DND-41 (cell line): ENCODE results near the gene SP140L.
A peak's percentile ranks its signal among the peaks of the same experiment; 100 is the strongest.

Experiments used
- ATAC-seq: fragments of 200-7000 bp; cut with Tn5 transposase; 3 replicates; pipeline ENCODE4 v1.9.1; 2021; ENCODE audit warnings: low read depth; ENCODE audit not compliant: insufficient read depth
- DNase-seq: peaks from one replicate; pipeline ENCODE4 v3.0.0-alpha.2; 2020
- H2AFZ ChIP-seq: 2 replicates; pipeline ENCODE4 v1.6.0; 2012; ENCODE audit warnings: low read depth, low read length
- H3K27ac ChIP-seq: 2 replicates; pipeline ENCODE4 v1.5.1; 2012; ENCODE audit warnings: low read length, inconsistent platforms
- H3K27me3 ChIP-seq: fragments of 200-600 bp; sonication (generic); 2 replicates; pipeline ENCODE4 v1.6.0; 2012; ENCODE audit warnings: low read length, mild to moderate bottlenecking, inconsistent platforms; ENCODE audit not compliant: insufficient read depth, poor library complexity
- H3K36me3 ChIP-seq: 2 replicates; pipeline ENCODE4 v1.5.1; 2012; ENCODE audit warnings: low read length, inconsistent platforms; ENCODE audit not compliant: insufficient read depth
- H3K4me1 ChIP-seq: 2 replicates; pipeline ENCODE4 v1.5.1; 2012; ENCODE audit warnings: mild to moderate bottlenecking, low read length; ENCODE audit not compliant: insufficient read depth
- H3K4me2 ChIP-seq: 2 replicates; pipeline ENCODE4 v1.6.0; 2012; ENCODE audit warnings: mild to moderate bottlenecking, moderate library complexity, low read length, inconsistent platforms; ENCODE audit not compliant: insufficient read depth
- H3K4me3 ChIP-seq, 2 experiments: fragments of 200-600 bp in 1 of 2; shearing (Covaris generic) in 1 of 2; 2 replicates each; pipeline ENCODE4 v1.5.1; 2012 to 2016; ENCODE audit warnings: inconsistent platforms in 2 of 2, low read length in 2 of 2, mild to moderate bottlenecking in 2 of 2, low read depth in 1 of 2, moderate library complexity in 1 of 2
- H3K79me2 ChIP-seq: 2 replicates; pipeline ENCODE4 v1.6.0; 2012; ENCODE audit warnings: low read length, inconsistent platforms; ENCODE audit not compliant: insufficient read depth
- H3K9ac ChIP-seq: 2 replicates; pipeline ENCODE4 v1.6.0; 2012; ENCODE audit warnings: low read depth, mild to moderate bottlenecking, inconsistent platforms, low read length, moderate library complexity
- H3K9me3 ChIP-seq: 2 replicates; pipeline ENCODE4 v1.5.1; 2012; ENCODE audit warnings: low read length, moderate library complexity, mild to moderate bottlenecking, inconsistent platforms; ENCODE audit not compliant: insufficient read depth, severe bottlenecking
- H4K20me1 ChIP-seq: 2 replicates; pipeline ENCODE4 v1.6.0; 2012; ENCODE audit warnings: low read length; ENCODE audit not compliant: insufficient read depth
- CTCF ChIP-seq: IDR thresholded peaks from 2 replicates; pipeline ENCODE4 v1.5.1; 2012; ENCODE audit warnings: borderline replicate concordance, low read length, moderate library complexity, mild to moderate bottlenecking; ENCODE audit not compliant: poor library complexity, severe bottlenecking; ENCODE audit errors: extremely low read depth
- EZH2 ChIP-seq: IDR thresholded peaks from 3 replicates; pipeline ENCODE4 v1.6.1; 2012; ENCODE audit warnings: borderline replicate concordance, low read depth, mild to moderate bottlenecking, moderate library complexity, low read length, inconsistent platforms; ENCODE audit not compliant: severe bottlenecking

Gene SP140L

GRCh38 chr2:230410861-230411569 lies 84.0 kb downstream of the SP140L start:
- H3K4me2 ChIP-seq = peak overlapping the region; percentile 79
- H3K79me2 ChIP-seq = peaks cover 5% of the 10 kb centered on the region
- TF ChIP-seq CTCF (no peak), EZH2 (no peak)
- H3K9ac ChIP-seq = peak overlapping the region; percentile 66
- no peaks in the 10 kb centered on the region for H3K27me3 ChIP-seq
- H2AFZ ChIP-seq = peak overlapping the region; percentile 83
- H3K27ac ChIP-seq = peak overlapping the region; percentile 78
- H3K4me1 ChIP-seq = peaks cover 33% of the 10 kb centered on the region
- 0 out of 3 replicates have a peak, but pooled peaks have one; percentile 3 for ATAC-seq
- no peaks in the 10 kb centered on the region for H3K36me3 ChIP-seq
- H3K4me3 ChIP-seq = peak overlapping the region; percentile 43 to 61; a peak in 3 of 4 replicates
- no peaks in the 10 kb centered on the region for H4K20me1 ChIP-seq
- no peaks in the 10 kb centered on the region for H3K9me3 ChIP-seq
- DNase-seq = peak; percentile 27

GRCh38 chr2:230411570-230412370 lies 84.8 kb downstream of the SP140L start:
- peak overlapping the region; percentile 78 for H3K27ac ChIP-seq
- no peak for TF ChIP-seq CTCF
- TF ChIP-seq EZH2 = no peak
- H2AFZ ChIP-seq = peak overlapping the region; percentile 83
- ATAC-seq = peak; percentile 75
- peak; percentile 70 for DNase-seq
- H3K4me2 ChIP-seq = peak overlapping the region; percentile 79
- no peaks in the 10 kb centered on the region for H3K9me3 ChIP-seq
- H3K9ac ChIP-seq = peak overlapping the region; percentile 66
- H3K36me3 ChIP-seq = no peaks in the 10 kb centered on the region
- no peaks in the 10 kb centered on the region for H4K20me1 ChIP-seq
- H3K27me3 ChIP-seq = no peaks in the 10 kb centered on the region
- H3K4me3 ChIP-seq = peak overlapping the region; percentile 43 to 61; a peak in 3 of 4 replicates
- peaks cover 36% of the 10 kb centered on the region for H3K4me1 ChIP-seq
- peaks cover 12% of the 10 kb centered on the region for H3K79me2 ChIP-seq

- Histone ChIP-seq H3K36me3 (no peaks in the 10 kb centered on the region), H3K79me2 (peaks cover 18% of the 10 kb centered on the region), H4K20me1 (no peaks in the 10 kb centered on the region), H3K4me3 (peak overlapping the region; percentile 43 to 61; a peak in 3 of 4 replicates), H3K4me1 (peaks cover 42% of the 10 kb centered on the region), H2AFZ (peak overlapping the region; percentile 83), H3K4me2 (peak overlapping the region; percentile 79), H3K27ac (peak overlapping the region; percentile 78), H3K9ac (peak overlapping the region; percentile 66), H3K27me3 (no peaks in the 10 kb centered on the region), H3K9me3 (no peaks in the 10 kb centered on the region)
- ATAC-seq (no peak), DNase-seq (no peak)
- TF ChIP-seq EZH2 (no peak), CTCF (no peak)
Observed at GRCh38 chr2:230412371-230412711, 85.3 kb downstream of the SP140L start.
